ENCODE results near the gene C1QTNF6.

C1QTNF6 gene

DNA sequence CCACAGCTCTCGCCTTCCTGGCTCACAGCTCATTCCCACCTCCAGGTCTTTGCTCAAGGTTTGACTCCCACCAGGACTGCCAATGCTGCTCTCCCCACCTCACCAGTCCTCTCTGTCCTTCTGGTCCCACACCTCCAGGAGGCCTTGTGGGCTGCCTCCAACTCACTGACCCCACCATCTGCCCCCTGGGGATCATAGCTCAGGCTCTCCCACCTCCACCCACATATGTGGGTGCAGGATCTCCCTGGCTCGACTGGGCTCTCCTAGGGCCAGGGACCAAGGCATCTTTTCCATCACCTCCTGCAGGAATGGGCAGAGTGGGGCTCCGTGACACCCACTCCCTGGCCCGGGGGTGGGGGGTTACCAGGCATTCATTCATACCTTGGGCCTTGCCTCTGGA, 38.0 kb upstream of the C1QTNF6 start:
- TF ChIP-seq, protein P1, sequence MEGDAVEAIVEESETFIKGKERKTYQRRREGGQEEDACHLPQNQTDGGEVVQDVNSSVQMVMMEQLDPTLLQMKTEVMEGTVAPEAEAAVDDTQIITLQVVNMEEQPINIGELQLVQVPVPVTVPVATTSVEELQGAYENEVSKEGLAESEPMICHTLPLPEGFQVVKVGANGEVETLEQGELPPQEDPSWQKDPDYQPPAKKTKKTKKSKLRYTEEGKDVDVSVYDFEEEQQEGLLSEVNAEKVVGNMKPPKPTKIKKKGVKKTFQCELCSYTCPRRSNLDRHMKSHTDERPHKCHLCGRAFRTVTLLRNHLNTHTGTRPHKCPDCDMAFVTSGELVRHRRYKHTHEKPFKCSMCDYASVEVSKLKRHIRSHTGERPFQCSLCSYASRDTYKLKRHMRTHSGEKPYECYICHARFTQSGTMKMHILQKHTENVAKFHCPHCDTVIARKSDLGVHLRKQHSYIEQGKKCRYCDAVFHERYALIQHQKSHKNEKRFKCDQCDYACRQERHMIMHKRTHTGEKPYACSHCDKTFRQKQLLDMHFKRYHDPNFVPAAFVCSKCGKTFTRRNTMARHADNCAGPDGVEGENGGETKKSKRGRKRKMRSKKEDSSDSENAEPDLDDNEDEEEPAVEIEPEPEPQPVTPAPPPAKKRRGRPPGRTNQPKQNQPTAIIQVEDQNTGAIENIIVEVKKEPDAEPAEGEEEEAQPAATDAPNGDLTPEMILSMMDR (conservative IDR thresholded peaks at IDR 0.05; ENCODE audit: low read depth, low read length): no peak
- H3K4me3 ChIP-seq (ENCODE audit: low read length): no peak overlapping the region
- no peak for DNase-seq (ENCODE audit: low read depth)

DNA sequence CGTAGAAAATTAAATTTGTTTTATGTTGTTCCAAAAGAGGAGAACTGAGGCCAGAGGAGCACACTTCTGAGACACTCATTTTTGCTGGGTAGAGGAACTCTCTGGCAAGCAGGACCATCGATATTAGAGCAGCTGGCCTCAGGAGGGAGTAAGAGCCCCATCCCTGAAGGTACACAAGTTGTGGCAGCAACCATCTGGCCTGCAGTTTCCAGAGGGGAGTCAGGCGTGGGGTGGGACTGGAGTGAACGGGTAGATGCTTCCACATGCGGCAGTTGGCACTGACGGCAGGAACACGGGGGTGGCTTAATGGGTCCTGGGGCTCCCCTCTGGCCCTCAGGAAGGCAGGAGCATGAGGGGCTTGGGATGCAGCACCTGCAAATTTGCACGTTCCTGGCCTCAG, 37.4 kb upstream of the C1QTNF6 start:
- no peak for DNase-seq (ENCODE audit: low read depth)
- TF ChIP-seq, protein P1 (conservative IDR thresholded peaks at IDR 0.05; ENCODE audit: low read depth, low read length): peak; percentile 30
- H3K4me3 ChIP-seq (ENCODE audit: low read length): no peak overlapping the region

DNA sequence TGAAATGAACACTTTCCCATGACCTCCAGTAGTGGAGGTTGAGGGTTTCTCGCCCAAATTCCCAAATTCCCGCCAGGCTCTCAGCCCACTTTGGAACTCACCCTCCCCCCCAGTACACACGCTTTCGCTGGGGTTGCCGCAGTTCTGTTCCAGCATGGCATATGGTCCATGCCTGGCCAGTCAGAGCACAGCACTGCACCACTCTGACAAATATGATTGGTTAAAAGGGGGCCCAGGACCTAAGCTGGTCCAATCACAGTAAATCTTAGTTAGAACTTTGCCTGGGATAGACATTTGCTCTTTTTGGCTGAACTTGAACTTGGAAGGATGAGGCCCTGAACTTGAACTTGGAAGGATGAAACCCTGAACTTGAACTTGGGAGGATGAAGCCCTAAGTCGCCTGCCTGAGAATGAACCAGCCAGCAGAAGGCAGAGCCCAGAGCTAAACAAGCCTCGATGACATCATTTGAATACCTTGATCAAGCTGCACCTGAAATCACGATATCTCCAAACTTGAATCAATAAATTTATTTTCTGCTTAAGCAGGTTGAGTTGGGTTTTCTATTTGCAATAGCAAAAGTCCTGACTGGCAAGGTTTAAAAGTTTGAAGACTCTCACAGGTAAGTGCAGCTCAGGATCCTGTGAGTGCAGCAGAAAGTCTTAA, 36.8 kb upstream of the C1QTNF6 start:
- no peak for DNase-seq (ENCODE audit: low read depth)
- no peak overlapping the region for H3K4me3 ChIP-seq (ENCODE audit: low read length)
- TF ChIP-seq, protein P1 (conservative IDR thresholded peaks at IDR 0.05; ENCODE audit: low read depth, low read length): no peak

DNA sequence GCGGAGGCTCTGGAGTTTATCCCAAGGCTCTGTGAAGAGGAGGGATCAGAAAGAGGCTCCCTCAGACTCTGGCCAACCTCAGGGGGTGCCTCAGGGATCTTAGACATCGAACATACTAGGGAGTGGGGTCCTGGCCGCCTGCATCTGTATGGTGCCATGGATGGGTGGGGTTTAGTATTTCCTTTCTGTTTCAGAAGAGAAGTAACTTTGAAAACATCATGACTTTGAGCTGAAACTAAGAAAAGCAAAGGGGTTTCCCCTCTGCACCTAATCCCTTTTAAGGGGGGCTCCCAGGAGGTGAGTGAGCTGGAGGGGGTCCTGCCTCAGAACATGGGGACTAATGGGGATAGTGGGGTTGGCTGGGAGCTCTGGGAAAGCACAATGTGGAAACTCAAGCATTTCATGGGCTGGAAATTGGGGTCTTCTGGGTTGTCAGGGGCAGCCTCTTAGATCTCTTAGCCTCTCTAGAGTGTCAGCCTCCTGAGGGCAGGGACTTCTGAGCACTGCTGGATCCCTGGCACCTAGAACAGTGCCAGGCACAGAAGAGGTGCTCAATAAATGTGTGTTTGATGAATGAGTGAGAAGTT, 36.0 kb upstream of the C1QTNF6 start:
- no peak for DNase-seq (ENCODE audit: low read depth)
- TF ChIP-seq, protein P1 (conservative IDR thresholded peaks at IDR 0.05; ENCODE audit: low read depth, low read length): no peak
- no peak overlapping the region for H3K4me3 ChIP-seq (ENCODE audit: low read length)

DNA sequence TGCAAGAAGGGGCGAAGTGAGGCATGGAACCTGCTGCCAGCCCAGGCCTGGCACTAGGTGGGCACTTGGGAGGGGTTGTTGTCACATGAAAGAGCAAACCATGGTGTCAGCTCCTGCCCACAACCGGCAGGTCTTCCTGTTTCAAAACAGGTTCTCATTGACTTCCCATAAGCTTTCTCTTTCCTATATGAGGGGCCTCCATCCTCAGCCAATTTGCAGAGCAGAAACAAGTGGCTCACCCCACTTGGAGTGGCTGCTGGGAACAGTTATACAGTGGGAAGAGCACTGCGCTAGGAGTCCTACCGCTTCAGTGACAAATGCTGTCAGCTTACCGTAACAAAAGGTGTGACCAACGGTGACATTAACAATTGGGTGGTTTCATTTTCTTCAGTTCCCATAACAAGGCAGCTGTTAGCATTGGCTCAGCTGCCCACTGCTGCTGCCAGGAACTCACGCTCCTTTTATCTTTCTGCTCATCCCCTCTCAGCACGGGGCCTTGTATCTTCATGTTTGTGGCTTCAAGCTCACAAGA, 34.5 kb upstream of the C1QTNF6 start:
- DNase-seq (ENCODE audit: low read depth): no peak
- H3K4me3 ChIP-seq (ENCODE audit: low read length): no peak overlapping the region
- TF ChIP-seq, protein P1 (conservative IDR thresholded peaks at IDR 0.05; ENCODE audit: low read depth, low read length): no peak

DNA sequence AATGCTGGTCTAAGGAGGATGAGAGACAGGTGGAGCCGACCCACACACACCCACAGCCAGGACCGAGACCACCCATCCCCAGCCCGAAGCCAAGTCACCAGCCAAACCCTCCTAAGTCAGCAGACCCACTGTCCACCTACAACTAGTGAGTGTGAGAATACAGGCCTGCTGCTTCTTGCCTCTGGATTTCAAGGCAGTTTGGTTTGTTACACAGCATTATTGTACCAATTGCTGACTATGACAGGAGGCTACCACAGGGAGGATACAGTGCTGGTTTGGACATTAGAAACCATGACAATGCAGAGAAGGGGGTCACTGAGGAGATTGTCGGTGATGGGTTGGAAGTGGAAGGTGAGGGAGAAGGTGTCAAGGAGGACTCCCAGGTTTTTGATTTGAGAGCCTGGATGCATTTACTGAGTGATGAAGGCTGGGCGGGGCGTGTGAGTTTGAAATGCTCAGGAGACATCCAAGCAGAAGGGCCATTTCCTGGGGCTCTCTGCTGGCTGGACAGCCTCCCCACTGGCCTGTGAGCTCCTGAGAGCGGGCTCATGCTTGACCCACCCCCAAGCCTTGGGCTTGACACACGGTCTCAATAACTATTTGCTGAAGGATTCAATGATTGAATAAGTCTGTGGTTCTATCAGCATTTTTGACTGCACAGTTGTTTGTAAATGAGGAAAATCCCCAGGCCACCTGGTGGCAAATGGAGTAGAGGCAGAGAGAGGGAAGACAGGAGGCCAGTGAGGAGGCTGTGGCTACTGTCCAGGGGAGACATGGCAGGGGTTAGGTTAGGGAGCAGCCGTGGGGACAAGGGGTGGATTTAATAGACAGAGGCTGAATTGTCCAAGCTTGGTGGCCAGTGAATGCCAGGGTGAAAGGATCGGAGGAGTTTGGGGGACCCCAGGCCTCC, 33.6 kb upstream of the C1QTNF6 start:
- DNase-seq (ENCODE audit: low read depth): no peak
- no peak overlapping the region for H3K4me3 ChIP-seq (ENCODE audit: low read length)
- TF ChIP-seq, protein P1 (conservative IDR thresholded peaks at IDR 0.05; ENCODE audit: low read depth, low read length): peak; percentile 8

All from retinal pigment epithelial cell (primary cell).